SKM-1 (cell line): Measurements from ENCODE around the gene CD46.

Source experiments
- DNase-seq: peaks from one replicate; lab custom pipeline; 2025; ENCODE audit not compliant: unreplicated experiment; lab: John Stamatoyannopoulos, UW

The CD46 gene

DNA sequence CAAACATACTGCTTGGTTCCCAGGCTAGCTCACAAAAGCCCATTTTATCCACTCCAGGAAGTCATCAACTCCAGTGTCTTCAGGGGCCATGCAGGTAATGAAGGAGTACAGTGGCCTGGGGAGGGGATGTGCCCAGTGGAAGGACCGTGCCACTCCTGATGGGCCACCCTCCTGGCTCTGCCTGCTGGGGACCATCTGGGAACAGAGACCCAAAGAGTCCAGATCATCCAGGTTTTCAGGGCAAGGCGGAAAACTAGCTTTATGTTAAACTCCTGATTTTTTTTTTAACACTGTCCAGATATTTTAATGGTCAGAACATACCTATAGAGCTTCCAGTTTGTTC, 75.6 kb downstream of the CD46 start:
- no peak for DNase-seq

DNA sequence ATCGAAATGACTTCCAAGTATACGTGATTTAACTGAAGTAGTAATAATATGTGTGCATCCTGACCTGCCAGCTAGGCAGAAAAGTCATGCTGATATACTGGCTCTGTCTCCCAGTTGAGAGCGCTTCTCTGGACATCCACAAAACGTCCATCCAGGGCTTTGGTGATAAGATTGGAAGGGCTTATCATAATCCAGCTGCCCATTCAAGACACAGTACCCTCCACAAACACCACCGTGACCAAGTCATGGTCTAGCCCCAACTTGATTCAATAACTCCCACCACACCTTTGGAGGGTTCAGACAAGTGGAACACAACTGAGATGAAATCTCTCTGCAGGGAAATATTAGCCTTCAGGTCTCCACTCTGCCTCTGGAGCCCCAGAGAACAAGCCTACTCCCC, 76.2 kb downstream of the CD46 start:
- no peak for DNase-seq

DNA sequence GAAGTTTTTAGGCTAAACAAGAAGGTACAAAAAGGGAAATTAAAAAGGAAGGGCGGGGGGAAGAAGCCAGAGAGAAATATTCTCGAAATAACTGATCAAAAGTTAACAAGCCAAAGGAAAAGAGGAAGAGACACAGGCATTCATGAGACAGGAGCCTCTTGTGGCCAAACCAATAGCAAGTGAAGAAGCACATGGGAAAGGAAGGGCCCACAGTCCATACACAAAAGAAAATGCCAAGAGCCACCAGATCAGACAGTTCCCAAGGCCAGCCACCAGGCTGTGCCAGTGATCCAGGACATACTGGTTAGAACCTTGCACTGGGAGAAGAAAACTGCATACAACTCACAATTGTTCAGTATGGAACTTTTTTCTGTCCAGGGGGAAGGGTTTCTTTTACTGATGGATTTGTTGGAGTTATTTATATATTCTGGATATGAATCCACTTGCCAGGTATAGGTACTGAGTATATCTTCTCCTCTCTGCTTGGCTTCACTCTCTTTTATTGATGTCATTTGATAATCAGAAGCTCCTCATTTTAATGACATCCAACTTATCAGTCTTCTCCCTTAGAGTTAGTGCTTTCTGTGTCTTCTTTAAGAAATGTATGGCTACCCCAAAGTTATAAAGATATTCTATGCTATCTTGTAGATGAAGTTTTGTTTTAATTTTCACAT, 76.8 kb downstream of the CD46 start:
- peak; percentile 100 for DNase-seq

DNA sequence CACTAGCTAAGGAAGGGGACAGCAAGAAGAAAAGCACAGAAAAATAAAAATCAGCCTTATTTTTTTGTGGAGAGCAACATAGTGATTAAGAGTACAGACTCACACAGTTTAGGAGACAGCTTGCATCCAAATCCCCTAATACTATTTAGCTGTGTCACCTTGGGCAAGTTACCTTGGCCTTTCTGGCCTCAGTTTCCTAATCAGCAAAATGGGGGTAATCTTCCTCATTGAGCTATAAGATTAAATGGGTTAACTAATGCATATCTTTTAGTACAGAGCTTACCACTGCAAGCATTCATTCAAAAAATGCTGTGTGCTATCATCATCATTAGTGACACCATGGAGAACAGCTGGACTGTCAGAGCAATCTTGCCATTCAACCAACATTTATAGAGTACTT, 77.7 kb downstream of the CD46 start:
- no peak for DNase-seq

DNA sequence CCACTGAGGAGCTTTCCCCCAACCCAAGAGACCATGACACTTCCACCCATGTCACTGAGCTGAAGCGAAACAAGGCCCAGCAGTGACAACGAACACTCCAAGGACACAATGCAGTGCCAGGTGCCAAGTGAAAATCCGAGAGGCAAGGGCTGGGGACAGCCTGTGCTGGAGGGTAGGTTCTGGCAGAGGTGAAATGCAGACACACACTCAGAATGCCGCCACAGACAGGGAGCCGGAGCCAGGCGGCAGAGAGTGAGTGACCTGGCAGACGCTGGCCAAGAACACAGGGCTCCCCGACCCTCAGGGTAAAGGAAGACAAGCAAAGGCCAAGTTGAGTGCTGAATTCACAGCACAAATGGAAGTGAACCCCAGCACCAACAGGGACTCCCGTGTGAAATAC, 78.9 kb downstream of the CD46 start:
- DNase-seq = no peak

DNA sequence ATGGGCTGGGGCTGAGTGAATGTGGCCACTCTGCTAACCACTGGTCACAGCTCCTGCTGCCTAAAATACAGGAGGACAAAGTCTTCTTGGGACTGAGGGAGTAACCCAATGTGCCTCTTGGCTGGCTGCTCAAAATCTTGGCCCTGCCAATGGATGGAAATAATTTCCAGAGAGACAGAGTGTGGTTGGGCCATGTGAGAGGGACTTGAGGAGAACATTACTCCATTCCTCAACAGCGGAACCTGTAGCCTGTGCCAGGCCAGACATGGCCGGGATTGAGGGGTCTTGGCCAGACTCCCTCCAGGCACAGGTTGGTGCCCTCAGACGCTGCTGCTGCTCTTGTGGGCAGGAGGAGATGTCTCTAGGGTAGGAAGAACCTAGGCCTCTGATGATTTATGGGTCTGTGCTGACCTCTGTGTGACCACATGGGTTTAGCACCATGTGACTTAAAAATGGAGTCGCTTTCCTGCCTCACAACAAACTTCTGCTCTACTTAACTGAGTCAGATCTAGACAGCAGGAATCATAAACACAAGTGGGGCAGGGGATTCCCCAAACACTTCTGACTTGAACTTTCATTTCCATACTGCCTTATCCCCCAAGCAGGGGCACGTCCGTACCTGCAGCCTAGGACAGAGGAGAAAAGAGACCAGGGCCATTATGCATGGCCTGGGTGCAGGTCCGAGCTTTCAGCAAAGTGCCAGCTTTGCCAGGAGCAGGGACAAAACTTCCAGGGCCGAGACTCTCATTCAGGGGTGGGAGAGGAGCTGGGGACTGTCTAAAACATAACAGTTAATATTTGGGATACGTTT, 79.9 kb downstream of the CD46 start:
- no peak for DNase-seq

DNA sequence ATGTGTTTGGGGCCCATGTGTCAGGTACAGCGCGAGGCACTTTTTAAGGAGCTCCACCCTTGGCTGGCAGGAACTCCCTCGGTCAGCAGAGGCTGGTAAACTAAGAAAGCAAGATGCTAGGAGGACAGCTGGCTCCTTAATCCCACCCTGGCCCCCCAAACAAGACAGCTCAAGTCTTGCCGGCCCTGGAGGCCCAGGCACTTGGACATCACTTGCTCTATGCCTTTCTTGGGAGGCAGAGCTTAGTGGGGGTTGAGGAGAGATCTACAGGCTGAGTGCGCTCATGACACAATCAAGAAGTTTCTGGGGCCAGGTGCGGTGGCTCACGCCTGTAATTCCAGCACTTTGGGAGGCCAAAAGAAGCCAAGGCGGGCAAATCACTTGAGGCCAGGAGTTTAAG, 80.9 kb downstream of the CD46 start:
- no peak for DNase-seq

DNA sequence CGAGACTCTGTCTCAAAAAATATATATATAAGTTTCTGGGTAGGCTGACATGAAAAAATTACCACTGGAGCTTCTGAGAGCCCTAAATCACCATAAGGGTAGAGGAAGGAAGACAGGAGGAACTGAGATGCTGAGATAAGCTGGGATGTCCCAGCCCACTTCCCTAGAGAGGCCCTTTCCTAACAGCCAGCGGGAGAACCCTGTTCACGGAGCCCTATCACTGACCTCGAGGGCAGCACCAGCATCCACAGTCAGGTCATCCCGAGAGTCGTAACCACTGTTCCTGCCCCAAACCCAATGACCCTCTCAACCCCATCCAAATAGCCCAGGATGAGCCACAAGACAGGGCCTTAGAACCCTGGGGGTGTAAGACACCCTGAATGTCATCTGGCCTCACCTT, 81.5 kb downstream of the CD46 start:
- DNase-seq = peak; percentile 34

DNA sequence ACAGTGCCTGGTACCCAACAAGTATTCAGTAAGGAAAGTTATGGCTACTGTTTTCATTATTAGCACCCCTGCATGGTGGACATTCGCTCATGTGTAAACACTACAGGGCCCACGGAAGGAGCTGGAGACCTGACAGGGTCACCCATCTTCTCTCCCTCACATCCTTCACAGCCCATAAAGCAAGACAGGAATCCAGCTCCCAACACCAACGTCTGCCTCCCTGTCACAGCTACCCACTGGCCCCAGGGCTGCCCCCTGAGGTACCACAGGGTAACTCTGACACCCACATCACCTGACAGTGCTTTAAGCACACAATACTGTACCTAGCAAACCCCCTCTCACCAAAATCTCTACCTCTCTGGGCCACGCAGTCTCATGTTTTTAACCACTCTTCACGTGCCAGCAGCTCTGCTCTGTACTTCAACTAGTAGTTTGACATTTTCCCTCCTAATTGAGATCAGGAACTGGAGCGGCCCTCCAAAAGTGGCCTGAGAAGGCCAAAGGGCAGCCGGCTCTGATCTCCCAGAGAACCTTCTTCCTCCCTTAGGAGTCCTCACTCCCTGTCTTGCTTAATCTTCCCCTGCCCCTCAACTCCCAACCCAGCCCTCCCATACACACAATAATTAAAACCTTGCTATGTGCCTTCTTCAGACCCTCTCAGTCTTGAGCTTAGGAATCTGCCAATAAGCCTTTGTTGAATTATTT, 82.3 kb downstream of the CD46 start:
- DNase-seq = no peak

DNA sequence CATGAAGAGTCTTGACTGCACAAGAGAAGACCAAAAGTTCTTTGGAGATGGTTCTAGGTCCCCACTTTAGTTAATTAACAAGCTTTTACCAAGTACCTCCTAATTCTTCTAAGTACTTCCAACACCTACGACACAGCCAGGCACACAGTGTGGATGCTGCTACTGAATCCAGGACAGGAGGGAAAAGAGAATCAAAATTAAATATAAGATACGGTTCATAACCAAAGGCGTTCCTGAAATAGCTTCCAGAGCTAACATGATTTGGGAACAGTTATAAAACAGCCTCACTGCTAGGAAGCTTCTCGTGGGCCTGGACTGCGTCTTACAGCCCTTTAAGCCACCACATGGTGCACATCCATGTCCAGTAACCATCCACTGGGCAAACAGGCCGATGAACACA, 84.1 kb downstream of the CD46 start:
- DNase-seq = no peak

DNA sequence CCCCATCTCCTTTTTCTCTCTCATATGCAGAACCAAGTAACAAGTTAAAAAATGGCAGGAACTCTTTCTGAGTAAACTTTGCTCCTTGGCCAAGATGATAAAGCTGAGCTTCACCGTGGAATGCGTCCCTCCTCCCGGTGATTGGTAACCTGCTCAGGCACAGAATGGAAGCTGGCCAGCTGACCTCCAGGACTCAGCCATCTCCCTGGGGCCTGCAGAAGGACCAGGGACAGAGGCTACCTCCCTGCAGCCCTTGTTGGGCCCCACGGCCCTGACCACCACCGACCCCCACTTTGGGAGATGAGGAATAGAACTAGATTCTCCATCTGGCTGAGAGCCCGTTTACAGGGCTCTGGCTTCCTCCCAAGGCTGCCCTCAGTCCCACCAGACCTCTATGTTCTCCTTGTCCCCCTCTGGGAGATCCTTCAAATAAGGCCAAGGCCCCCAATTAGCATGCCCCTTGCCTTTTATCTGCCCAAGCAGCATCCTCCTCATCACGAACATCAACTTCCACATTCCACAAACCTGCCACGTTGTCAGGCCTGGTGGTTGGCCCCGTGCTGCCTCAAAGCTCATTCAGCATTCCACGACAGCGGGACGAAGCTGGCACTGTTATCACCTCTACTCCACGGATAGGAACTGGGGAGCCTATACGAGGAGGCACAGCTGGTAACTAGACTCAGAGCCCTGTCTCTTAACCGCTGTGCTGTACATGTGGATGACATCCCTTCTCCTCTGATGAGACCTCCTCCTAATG, 84.9 kb downstream of the CD46 start:
- DNase-seq = no peak

DNA sequence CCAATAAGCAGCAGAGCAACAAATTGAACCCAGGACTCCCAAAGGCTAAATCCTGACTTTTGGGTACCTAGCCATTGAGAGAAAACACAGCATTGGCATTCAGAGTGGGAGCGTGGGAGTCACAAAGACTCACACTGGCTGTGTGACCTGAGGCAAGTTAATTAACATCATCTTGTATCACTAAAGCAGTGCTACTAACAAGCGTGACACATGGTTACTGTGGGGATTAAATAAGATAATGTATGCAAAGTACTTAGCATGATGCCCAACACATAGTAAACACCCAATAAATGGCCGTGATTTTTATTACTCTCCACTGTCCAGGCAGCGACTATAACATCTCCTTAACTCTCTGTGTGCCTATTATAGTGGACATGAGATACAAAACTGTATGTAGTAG, 85.8 kb downstream of the CD46 start:
- DNase-seq = no peak

DNA sequence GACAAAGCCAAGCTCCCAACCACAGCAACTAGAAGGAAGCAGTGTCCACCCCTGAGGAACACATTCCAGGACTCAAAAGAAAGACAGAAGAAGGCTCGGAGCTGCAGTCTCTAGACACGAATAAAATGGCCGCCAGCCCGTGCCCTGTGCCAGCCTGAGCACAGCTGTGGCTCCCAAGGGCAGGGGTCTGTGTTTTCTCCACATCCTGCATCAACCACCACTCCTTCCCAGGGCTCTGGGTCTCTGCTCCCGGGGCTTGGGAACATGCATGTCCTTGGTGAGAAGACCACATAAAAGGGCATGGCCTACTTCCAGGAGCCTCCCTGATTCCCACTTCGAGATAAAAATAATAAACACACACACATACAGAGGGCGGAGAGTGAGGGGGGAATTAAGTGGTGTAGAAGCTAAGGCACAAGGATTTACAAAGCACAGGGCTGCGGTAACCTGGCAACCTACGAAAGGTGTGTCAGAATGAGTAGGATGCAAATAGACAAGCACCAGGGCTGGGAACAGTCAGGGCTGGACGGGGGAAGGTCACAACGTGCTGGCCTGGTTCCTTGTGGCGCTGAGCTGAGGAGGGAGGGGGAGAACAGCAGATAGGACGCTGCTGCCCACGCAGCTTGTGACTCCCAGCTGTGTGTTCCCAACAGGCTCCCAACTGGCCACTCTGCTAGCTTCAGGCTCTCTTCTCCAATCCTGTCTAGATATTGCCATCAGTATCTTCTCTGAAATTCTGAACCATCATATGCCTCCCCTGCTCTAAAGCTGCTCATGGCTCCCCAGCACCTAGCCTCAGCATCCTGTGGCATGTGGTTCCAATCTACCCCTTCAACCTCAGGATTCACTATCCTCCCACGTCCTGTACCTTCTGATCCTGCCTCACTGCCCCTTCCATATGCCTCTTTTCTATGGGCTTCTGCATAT, 86.6 kb downstream of the CD46 start:
- no peak for DNase-seq

DNA sequence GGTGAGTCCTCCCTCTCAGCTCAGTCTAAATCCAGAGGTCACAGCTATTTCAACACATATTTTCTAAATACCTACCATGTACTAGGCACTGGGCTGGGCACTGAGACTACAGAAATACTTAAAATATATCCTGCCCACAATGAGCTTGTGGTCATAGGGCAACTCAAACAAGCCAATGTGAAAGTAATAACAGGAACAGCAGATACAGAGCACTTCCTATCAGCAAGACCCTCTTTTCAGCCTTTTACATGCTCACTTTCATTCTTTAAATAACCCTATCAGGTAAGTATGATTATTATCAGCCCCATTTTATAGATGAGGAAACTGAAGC, 87.2 kb downstream of the CD46 start:
- DNase-seq = no peak

DNA sequence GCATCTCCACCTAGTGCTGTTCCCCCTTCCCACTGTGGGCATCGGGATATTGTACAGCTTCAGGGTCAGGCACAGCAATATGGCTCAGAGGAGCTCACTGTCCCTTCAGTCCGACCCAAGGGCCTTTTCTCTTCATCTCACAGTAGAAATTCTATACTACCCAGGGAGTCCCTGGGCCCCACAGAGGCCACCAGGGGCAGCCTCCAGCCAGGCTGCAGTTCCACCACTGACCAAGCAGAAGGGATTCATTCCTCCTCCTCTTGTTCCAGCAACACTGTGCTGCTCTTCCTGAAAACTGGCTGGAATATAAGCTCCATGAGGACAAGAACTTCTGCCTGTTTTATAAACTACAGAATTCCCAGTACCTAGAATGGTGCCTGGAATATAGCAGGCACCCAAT, 88.5 kb downstream of the CD46 start:
- DNase-seq = no peak

DNA sequence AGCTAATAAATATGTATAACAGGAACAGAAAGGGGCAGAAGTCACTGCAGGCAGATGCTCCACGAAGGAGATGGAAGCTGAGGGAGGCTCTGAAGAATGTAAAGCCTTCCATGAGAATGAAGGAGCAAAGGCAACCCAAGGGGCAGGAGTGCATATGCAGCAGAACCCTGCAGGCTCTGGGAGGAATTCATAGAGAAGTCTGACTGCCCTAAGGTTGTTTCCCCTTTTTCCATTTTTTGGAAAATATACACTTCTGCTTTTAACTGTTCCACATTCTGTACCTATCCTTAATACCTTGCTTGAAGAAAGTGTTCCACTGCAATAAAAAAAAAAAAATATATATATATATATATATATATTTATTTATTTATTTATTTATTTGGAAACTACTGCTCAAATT, 89.4 kb downstream of the CD46 start:
- peak; percentile 46 for DNase-seq

DNA sequence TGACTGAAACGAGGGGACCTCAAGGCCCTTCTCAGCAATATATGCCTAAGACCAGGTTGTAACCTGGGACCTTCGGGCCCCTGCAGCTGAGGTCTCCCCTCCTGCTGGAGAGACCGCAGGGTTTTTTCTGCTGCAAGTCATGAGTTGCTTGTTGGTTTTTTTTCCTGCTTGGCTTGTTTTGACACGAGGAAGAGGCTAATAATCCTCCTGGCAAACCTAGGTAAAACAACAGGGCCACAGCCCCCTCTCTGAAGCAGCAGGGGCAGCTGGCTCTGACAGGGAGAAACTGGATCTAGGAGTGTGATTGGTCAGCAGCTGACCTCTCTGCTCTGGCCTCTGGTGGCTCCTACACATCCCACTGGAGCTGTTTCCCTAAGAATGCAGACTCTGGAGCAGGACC, 90.0 kb downstream of the CD46 start:
- no peak for DNase-seq

DNA sequence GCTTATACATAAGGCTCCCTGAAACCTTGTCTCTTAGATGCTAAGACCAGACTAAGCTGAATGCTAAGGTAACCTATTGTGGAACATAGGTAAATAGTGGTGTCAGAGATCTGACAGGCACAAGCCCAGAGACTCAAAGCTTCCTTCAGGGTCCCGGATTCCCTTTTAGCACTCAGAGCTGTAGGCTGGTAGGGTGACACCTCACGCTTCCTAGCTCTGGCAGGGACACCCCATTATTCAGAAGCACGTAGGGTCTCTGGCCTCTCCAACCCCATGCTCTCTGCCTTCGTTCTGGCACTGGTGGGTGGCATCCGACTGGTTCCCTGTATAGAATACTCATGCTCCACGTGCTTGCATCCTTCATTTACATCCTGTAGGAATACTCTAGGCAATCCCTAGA, 90.7 kb downstream of the CD46 start:
- DNase-seq = no peak

DNA sequence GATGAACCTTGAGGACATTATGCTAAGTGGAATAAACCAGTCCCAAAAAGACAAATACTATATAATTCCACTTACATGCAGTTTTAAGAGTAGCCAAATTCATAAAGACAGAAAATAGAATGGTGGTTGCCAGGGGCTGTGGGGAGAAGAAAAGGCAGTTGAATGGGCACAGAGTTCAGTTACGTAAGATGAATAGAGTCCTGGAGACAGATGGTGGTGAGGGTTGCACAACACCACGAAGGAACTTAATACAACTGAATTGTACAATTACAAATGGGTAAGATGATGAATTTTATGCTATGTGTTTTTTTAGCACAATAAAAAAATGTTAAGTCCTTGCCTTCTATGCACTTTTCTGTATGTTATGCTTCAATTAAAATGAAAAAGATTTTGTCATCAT, 92.5 kb downstream of the CD46 start:
- DNase-seq = peak; percentile 79
